ENCODE data around the gene SPINK6. TPM values are rescaled to one million over a fixed set of nuclear protein-coding genes. Genes with fewer than 3 reads are reported as not detected.
A peak's percentile ranks its signal among the peaks of the same experiment; 100 is the strongest.

Gene SPINK6
- polyA plus RNA-seq, 1 donor: not detected

DNA sequence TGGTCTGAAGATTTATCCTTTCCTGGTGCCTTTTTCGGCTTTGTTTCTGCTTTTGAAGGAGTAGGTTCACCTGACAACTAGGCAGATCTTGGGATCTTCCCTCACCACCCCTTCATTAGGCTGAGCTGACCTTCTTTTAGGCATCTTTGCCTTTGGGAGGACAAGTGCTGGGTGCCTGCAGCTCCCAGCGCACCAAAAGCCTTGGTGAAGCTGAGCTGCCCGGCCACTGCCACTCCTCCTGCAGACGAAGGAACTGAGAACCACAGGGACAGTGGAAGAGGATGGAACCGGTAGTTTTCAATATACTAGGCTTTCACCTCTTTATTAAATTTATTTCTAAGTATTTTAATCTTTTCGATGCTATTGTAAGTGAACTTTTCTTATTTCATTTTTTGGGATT lies 18.7 kb downstream of the SPINK6 start:
- Histone ChIP-seq H3K4me3 (ENCODE audit: low read length) (no peak overlapping the region), H3K27me3 (ENCODE audit: control insufficient read depth, insufficient read depth, low read length) (no peaks in the 10 kb centered on the region), H3K4me1 (ENCODE audit: control insufficient read depth, insufficient read depth, low read length) (no peaks in the 10 kb centered on the region), H3K27ac (ENCODE audit: low read length) (no peak overlapping the region), H3K36me3 (ENCODE audit: control insufficient read depth, insufficient read depth, low read length) (no peaks in the 10 kb centered on the region), H3K9me3 (ENCODE audit: control insufficient read depth, low read depth, low read length) (no peaks in the 10 kb centered on the region)
- WGBS (ENCODE audit: insufficient coverage, low lambda C conversion rate): 100% methylated on average over 1 of the region's 6 CpGs
- no peak for DNase-seq

DNA sequence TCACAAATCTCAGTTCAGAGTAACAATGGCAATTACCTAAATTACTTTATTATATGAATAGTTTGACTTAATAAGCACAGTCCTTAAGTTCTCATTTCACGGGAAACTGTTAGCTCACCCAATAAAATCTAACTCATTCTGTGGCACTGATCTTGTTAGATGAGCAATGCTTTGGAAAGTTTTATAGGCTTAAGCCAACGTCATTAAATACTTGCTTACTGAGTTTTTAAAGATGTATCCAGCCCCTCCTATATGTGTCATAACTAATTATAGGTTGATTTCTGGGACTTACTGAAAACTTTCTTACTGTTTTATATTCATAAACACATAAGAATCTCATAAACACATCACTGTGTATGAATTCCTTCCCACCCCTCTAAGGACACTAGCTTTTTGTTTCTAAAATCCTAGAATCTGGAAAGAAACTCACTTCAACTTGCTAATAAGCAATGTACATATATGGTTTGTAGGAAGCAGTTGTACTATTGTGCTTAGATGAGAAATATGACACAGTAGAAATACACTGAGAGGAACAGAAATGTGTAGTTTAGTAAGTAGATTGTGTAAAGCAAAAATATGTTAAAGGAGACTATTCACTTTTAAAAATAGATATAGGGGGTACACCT lies 21.4 kb downstream of the SPINK6 start:
- H3K4me1 ChIP-seq (ENCODE audit: control insufficient read depth, insufficient read depth, low read length): no peaks in the 10 kb centered on the region
- WGBS (ENCODE audit: insufficient coverage, low lambda C conversion rate): 40% methylated on average over 1 of the region's 2 CpGs

DNA sequence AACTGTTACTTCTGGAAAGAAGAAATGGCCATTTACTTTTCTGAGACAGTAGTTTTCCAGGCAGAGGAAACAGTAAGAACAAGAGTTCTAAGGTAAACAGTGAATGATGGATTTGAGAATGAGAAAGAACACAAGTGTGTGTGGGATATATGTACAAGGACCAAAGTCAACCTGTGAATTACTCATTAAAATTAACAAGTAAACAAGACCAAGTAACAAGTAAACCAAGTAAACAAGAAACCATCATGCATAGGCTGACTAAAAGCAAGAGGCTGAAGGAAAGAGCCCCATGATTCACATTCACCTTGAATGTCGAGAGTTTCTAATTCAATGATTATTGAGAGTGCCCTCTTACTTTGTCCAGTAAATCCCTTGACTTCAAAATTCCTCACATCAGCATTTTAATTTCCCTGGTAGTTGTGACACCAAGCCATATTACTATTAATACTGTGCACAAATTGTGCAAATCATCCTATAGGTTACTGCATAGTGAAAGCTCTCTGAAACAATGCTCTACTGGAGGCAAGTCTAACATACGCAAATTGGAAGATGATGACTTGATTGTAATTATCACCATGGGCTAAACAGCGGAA lies 25.6 kb downstream of the SPINK6 start:
- no peak overlapping the region for H3K27ac ChIP-seq (ENCODE audit: low read length)
- H3K4me1 ChIP-seq (ENCODE audit: control insufficient read depth, insufficient read depth, low read length): no peaks in the 10 kb centered on the region
- no peaks in the 10 kb centered on the region for H3K36me3 ChIP-seq (ENCODE audit: control insufficient read depth, insufficient read depth, low read length)
- 100% methylated on average over 1 of the region's 3 CpGs for WGBS (ENCODE audit: insufficient coverage, low lambda C conversion rate)
- no peak overlapping the region for H3K4me3 ChIP-seq (ENCODE audit: low read length)
- H3K27me3 ChIP-seq (ENCODE audit: control insufficient read depth, insufficient read depth, low read length): no peaks in the 10 kb centered on the region
- no peaks in the 10 kb centered on the region for H3K9me3 ChIP-seq (ENCODE audit: control insufficient read depth, low read depth, low read length)
- DNase-seq: no peak

More for the DNA sequence above, 21.4 kb downstream of the SPINK6 start:
- H3K27ac ChIP-seq (ENCODE audit: low read length): no peak overlapping the region
- H3K27me3 ChIP-seq (ENCODE audit: control insufficient read depth, insufficient read depth, low read length): no peaks in the 10 kb centered on the region
- no peaks in the 10 kb centered on the region for H3K9me3 ChIP-seq (ENCODE audit: control insufficient read depth, low read depth, low read length)
- H3K4me3 ChIP-seq (ENCODE audit: low read length): no peak overlapping the region
- DNase-seq: no peak
- H3K36me3 ChIP-seq (ENCODE audit: control insufficient read depth, insufficient read depth, low read length): no peaks in the 10 kb centered on the region

DNA sequence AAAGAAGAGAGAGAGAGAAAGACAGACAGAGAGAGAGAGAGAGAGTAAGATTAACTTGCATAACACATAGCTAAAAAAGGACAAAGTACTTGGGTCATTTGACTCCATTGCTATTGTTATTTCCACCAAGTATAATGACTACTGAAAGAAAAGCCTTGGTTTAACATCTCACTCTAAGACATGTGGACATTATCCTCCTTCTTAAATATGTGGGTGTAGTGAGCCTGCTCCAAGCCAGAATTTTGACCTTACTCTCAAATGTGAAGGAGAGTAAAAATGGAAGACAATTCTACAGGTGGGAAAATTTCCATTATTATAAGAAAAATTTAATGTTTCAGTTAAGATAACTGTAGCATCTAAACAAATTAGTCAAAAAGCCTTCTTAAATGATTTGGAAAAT lies 27.0 kb downstream of the SPINK6 start:
- Histone ChIP-seq H3K4me3 (ENCODE audit: low read length) (no peak overlapping the region), H3K4me1 (ENCODE audit: control insufficient read depth, insufficient read depth, low read length) (no peaks in the 10 kb centered on the region), H3K36me3 (ENCODE audit: control insufficient read depth, insufficient read depth, low read length) (no peaks in the 10 kb centered on the region), H3K27ac (ENCODE audit: low read length) (no peak overlapping the region), H3K27me3 (ENCODE audit: control insufficient read depth, insufficient read depth, low read length) (no peaks in the 10 kb centered on the region), H3K9me3 (ENCODE audit: control insufficient read depth, low read depth, low read length) (no peaks in the 10 kb centered on the region)
- no peak for DNase-seq

DNA sequence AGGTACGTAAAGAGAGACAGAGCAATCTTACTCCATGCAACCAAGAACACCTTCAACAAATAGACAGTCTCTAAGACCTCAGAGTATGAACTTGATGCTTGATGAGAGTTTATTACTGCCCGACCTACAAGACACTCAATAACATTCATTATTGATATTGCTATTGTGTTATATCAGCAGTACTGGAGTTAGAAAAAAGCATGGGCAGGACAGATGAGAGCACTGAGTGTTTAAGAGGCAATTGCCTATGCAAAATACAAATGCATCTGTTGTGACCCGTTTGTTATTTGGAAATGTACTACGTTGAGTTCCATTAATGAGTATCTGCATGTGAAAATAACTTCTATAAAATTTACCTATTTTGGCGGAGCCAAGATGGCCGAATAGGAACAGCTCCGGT lies 27.4 kb downstream of the SPINK6 start:
- no peak for DNase-seq
- Histone ChIP-seq H3K27me3 (ENCODE audit: control insufficient read depth, insufficient read depth, low read length) (no peaks in the 10 kb centered on the region), H3K4me1 (ENCODE audit: control insufficient read depth, insufficient read depth, low read length) (no peaks in the 10 kb centered on the region), H3K9me3 (ENCODE audit: control insufficient read depth, low read depth, low read length) (no peaks in the 10 kb centered on the region), H3K36me3 (ENCODE audit: control insufficient read depth, insufficient read depth, low read length) (no peaks in the 10 kb centered on the region), H3K27ac (ENCODE audit: low read length) (no peak overlapping the region), H3K4me3 (ENCODE audit: low read length) (no peak overlapping the region)
- WGBS (ENCODE audit: insufficient coverage, low lambda C conversion rate): 80% methylated on average over 2 of the region's 7 CpGs

DNA sequence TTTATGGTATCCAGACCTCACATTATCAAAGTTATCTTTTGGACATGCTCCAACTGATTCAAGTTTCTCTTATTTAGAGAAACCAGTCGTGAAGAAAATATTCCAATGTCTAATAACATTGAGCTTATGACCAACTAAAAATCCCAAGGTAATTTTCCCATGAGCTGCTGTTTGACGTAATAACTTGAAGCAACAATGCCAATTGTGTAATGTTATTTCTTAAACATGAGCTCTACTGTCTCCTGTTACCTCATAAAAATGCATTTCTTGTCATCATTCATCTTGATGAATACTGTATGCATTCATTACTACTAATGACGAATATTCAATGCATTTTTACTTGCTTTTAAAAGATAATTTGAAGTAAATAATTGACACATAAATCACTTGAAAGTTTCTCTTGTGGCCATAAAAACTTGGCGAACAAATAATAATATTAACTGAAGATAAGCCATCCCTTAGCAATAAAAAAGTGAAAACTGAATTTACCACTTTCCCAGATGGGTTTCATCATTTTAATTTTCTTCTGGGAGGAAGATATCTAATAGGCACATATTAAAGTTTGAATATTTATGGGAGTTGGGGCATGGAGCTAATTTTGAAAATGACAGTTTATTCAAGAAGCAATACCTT lies 35.1 kb downstream of the SPINK6 start:
- peak; percentile 27 to 72 for DNase-seq
- WGBS (ENCODE audit: insufficient coverage, low lambda C conversion rate): 0% methylated on average over 1 of the region's 4 CpGs
- H3K4me1 ChIP-seq (ENCODE audit: control insufficient read depth, insufficient read depth, low read length): no peaks in the 10 kb centered on the region
- H3K36me3 ChIP-seq (ENCODE audit: control insufficient read depth, insufficient read depth, low read length): no peaks in the 10 kb centered on the region
- no peaks in the 10 kb centered on the region for H3K27me3 ChIP-seq (ENCODE audit: control insufficient read depth, insufficient read depth, low read length)
- no peak overlapping the region for H3K27ac ChIP-seq (ENCODE audit: low read length)
- H3K9me3 ChIP-seq (ENCODE audit: control insufficient read depth, low read depth, low read length): no peaks in the 10 kb centered on the region
- no peak overlapping the region for H3K4me3 ChIP-seq (ENCODE audit: low read length)

DNA sequence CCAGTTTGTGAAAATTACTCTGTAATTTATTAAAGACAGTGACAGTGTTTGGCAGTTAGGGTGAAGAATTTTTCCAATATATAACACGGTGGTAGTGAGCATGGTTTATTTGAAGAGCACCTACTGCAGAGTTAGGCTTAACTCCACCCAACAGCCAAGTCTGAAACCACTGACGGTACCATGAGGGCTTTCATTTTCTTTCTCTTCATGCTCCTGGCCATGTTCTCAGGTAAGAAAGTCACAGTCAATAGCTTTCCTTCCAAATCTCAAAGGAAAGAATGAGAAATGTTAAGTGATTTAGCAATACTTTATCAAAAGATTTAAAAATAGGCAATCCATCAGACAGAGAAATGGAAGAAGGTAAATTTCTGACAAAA lies 35.6 kb downstream of the SPINK6 start, which contains the start of gene MARCOL:
TSS of gene MARCOL (plus strand) at position 108 of the 377 bp plus-strand sequence. CDS start at position 181, 73 bp downstream.
- WGBS (ENCODE audit: insufficient coverage, low lambda C conversion rate): 100% methylated on average over 1 of the region's 2 CpGs
- no peak for DNase-seq
- H3K9me3 ChIP-seq (ENCODE audit: control insufficient read depth, low read depth, low read length): no peaks in the 10 kb centered on the region
- H3K4me3 ChIP-seq (ENCODE audit: low read length): no peak within 1 kb of the TSS
- no peaks in the 10 kb centered on the region for H3K27me3 ChIP-seq (ENCODE audit: control insufficient read depth, insufficient read depth, low read length)
- no peaks in the 10 kb centered on the region for H3K36me3 ChIP-seq (ENCODE audit: control insufficient read depth, insufficient read depth, low read length)
- H3K4me1 ChIP-seq (ENCODE audit: control insufficient read depth, insufficient read depth, low read length): no peaks in the 10 kb centered on the region
- no peak within 1 kb of the TSS for H3K27ac ChIP-seq (ENCODE audit: low read length)

DNA sequence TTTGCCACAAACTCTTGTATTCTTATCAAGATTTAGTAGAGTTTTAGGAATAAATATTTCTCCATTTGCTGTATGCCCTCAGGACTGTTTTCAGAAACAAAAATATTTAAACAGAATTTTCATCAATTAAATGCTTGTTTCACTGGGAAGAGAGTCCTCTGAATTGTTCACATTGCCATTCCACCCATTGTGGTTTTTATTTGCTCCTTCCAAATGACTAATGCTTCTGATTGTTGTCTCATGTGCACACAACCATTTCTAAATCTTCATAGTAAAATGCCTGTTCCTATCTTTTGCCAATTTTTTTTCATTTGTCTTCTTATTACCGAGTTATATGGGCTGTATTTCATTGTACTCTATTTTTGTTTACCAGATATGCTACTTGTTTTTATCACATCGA lies 46.1 kb downstream of the SPINK6 start:
- H3K4me1 ChIP-seq (ENCODE audit: control insufficient read depth, insufficient read depth, low read length): no peaks in the 10 kb centered on the region
- DNase-seq: no peak
- no peaks in the 10 kb centered on the region for H3K36me3 ChIP-seq (ENCODE audit: control insufficient read depth, insufficient read depth, low read length)
- no peaks in the 10 kb centered on the region for H3K9me3 ChIP-seq (ENCODE audit: control insufficient read depth, low read depth, low read length)
- WGBS (ENCODE audit: insufficient coverage, low lambda C conversion rate): 83% methylated on average over 2 of the region's 2 CpGs
- no peak overlapping the region for H3K4me3 ChIP-seq (ENCODE audit: low read length)
- H3K27me3 ChIP-seq (ENCODE audit: control insufficient read depth, insufficient read depth, low read length): no peaks in the 10 kb centered on the region
- no peak overlapping the region for H3K27ac ChIP-seq (ENCODE audit: low read length)

DNA sequence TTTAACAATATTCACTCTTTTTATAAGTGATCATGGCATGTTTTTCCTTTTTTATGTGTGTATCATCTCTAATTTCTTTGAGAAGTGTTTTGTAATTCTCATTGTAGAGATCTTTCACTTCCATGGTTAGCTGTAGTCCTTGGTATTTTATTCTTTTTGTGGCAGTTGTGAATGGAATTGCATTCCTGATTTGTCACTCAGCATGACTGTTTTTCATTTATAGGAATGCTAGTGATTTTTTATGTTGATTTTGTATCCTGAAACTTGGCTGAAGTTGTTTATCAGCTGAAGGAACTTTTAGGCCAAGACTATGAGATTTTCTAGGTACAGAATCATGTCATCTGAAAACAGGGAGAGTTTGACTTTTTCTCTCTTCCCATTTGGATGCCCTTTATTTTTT lies 52.6 kb downstream of the SPINK6 start:
- H3K9me3 ChIP-seq (ENCODE audit: control insufficient read depth, low read depth, low read length): peaks cover 7% of the 10 kb centered on the region
- no peaks in the 10 kb centered on the region for H3K27me3 ChIP-seq (ENCODE audit: control insufficient read depth, insufficient read depth, low read length)
- no peak overlapping the region for H3K27ac ChIP-seq (ENCODE audit: low read length)
- DNase-seq: no peak
- no peaks in the 10 kb centered on the region for H3K36me3 ChIP-seq (ENCODE audit: control insufficient read depth, insufficient read depth, low read length)
- no peaks in the 10 kb centered on the region for H3K4me1 ChIP-seq (ENCODE audit: control insufficient read depth, insufficient read depth, low read length)
- no peak overlapping the region for H3K4me3 ChIP-seq (ENCODE audit: low read length)

DNA sequence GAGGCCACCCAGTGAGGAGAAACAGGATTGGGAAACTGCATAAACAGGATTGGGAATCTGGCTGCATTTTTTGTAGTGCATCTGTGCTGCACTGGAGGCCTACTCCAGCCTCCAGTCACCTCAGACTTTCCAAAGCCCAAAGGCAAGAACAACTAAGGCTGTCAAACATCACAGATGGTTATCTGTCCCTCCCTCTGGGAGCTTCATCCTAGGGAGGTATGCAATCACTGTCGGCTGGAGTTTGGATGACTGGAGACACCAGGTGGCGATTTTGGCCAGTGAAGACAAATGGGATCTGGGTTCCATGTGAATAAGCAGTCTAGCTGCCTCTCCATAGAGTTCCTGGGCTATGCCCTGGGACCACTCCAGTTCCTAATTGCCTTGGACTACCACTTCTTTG lies 56.4 kb downstream of the SPINK6 start:
- Histone ChIP-seq H3K27me3 (ENCODE audit: control insufficient read depth, insufficient read depth, low read length) (no peaks in the 10 kb centered on the region), H3K4me1 (ENCODE audit: control insufficient read depth, insufficient read depth, low read length) (no peaks in the 10 kb centered on the region), H3K36me3 (ENCODE audit: control insufficient read depth, insufficient read depth, low read length) (no peaks in the 10 kb centered on the region), H3K4me3 (ENCODE audit: low read length) (no peak overlapping the region), H3K9me3 (ENCODE audit: control insufficient read depth, low read depth, low read length) (peaks cover 7% of the 10 kb centered on the region), H3K27ac (ENCODE audit: low read length) (no peak overlapping the region)
- DNase-seq: no peak
- no CpG with 5 or more reads among the region's 2 CpGs for WGBS (ENCODE audit: insufficient coverage, low lambda C conversion rate)

DNA sequence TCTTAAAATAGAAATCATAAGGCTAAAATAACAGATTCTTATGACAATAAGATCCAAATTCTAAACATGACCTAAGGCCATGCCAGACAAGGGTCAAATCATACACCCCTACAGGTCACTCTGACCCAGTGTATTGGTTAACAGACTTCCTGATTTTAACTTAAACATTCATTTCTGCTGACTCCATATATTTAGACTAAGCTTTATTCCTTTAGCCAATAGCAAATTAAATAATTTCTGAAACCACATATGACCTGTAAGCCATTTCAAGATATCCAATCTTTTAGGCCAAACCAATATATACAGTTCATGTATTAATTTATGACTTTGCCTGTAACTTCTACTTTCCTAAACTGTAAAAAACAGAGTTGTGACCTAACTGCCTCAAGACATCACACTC lies 58.4 kb downstream of the SPINK6 start:
- H3K9me3 ChIP-seq (ENCODE audit: control insufficient read depth, low read depth, low read length): peaks cover 11% of the 10 kb centered on the region
- no peak for DNase-seq
- H3K4me1 ChIP-seq (ENCODE audit: control insufficient read depth, insufficient read depth, low read length): no peaks in the 10 kb centered on the region
- no peak overlapping the region for H3K4me3 ChIP-seq (ENCODE audit: low read length)
- no peak overlapping the region for H3K27ac ChIP-seq (ENCODE audit: low read length)
- H3K36me3 ChIP-seq (ENCODE audit: control insufficient read depth, insufficient read depth, low read length): no peaks in the 10 kb centered on the region
- no peaks in the 10 kb centered on the region for H3K27me3 ChIP-seq (ENCODE audit: control insufficient read depth, insufficient read depth, low read length)
